GM18507 (cell line): ENCODE data around the gene ANKRD42.
A peak's percentile ranks its signal among the peaks of the same experiment; 100 is the strongest.

ENCODE experiments used
- DNase-seq: peaks from one replicate; pipeline ENCODE4 v3.0.0; 2011; ENCODE audit warnings: low read depth; ENCODE audit not compliant: insufficient read length; ENCODE audit errors: extremely low spot score
- FAIRE-seq: peaks from 2 replicates; lab custom pipeline; 2011; peaks lifted over from hg19 to GRCh38; lab: Jason Lieb, UNC

ANKRD42 gene

GRCh38 chr11:83282084-83282716 is 88.7 kb downstream of the ANKRD42 start:
- FAIRE-seq, result no peak

GRCh38 chr11:83284501-83285150 is 91.1 kb downstream of the ANKRD42 start:
- FAIRE-seq (no peak), DNase-seq (no peak)

More at GRCh38 chr11:83282084-83282716, 88.7 kb downstream of the ANKRD42 start:
- DNase-seq, result no peak

GRCh38 chr11:83285151-83285770 is 91.7 kb downstream of the ANKRD42 start:
- FAIRE-seq, result no peak

GRCh38 chr11:83285771-83286528 is 92.4 kb downstream of the ANKRD42 start, which contains the start of gene CCDC90B:
Gene CCDC90B, minus strand, starts transcription at chr11:83286367. Its CDS starts 395 bp downstream, at chr11:83285972.
- FAIRE-seq, result peak; percentile 98
- DNase-seq, result peak; percentile 84

More at GRCh38 chr11:83285151-83285770, 91.7 kb downstream of the ANKRD42 start:
- peak; percentile 45 for DNase-seq

- FAIRE-seq (peak; percentile 31), DNase-seq (no peak)
These were observed 94.1 kb downstream of the ANKRD42 start for GRCh38 chr11:83287631-83288030.

GRCh38 chr11:83292709-83293456 is 99.4 kb downstream of the ANKRD42 start:
- FAIRE-seq (peak; percentile 75), DNase-seq (peak; percentile 12)

- no peak for FAIRE-seq
- DNase-seq, result no peak
These were observed 99.9 kb downstream of the ANKRD42 start for GRCh38 chr11:83293457-83293774.

- no peak for FAIRE-seq
- no peak for DNase-seq
These were observed 100.7 kb downstream of the ANKRD42 start for GRCh38 chr11:83294208-83294607.
